ENCODE measurements around the gene KREMEN1. TPM values are rescaled to one million over a fixed set of nuclear protein-coding genes. Genes with fewer than 3 reads are reported as not detected.

The KREMEN1 gene
- total and polyA plus RNA-seq, 3 experiments from 2014 or later: 0.16 to 0.28 TPM; not detected in 1

DNA sequence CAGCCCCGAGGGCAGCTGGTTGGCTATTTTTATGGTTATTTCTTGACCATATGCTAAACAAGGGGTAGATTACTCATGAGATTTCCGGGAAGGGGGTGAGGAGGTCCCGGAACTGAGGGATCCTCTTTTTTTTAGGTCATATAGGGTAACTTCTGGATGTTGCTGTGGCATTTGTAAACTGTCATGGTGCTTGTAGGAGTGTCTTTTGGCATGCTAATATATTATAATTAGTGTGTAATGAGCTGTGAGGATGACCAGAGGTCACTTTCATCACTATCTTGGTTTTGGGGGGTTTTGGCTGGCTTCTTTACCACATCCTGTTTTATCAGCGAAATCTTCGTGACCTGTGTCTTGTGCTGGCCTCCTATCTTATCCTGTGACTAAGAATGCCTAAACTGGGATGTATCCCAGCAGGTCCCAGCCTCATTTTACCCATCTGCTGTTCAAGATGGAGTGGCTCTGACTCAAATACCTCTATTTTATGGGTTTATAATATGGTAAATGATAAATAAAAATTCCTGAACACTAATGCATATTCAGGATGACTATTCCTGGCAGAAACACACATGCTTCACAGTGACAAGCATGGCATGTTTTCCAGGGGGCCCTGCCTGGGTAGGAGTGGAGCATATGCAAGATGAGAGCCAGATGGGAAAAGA is 11.2 kb downstream of the KREMEN1 start:
- H3K27me3 Mint-ChIP-seq: peaks cover 17 to 42% of the 10 kb centered on the region in 2 donors
- no peak overlapping the region for H3K27ac Mint-ChIP-seq
- no peak for DNase-seq
- no peak overlapping the region for H3K27ac ChIP-seq (ENCODE audit: low read depth, low read length)
- no peaks in the 10 kb centered on the region for H3K36me3 Mint-ChIP-seq
- H3K36me3 ChIP-seq (ENCODE audit: insufficient read depth, low read length): no peaks in the 10 kb centered on the region
- H3K9me3 ChIP-seq (ENCODE audit: low read length): no peaks in the 10 kb centered on the region
- H3K4me3 Mint-ChIP-seq: no peak overlapping the region
- POLR2A ChIA-PET: no interaction called here
- no peaks in the 10 kb centered on the region for H3K27me3 ChIP-seq (ENCODE audit: insufficient read depth, low read length, poor library complexity, severe bottlenecking)
- no peaks in the 10 kb centered on the region for H3K9me3 Mint-ChIP-seq
- H3K4me3 ChIP-seq (ENCODE audit: low read length): no peak overlapping the region
- H3K4me1 ChIP-seq (ENCODE audit: insufficient read depth, low read length): no peaks in the 10 kb centered on the region
- no peaks in the 10 kb centered on the region for H3K4me1 Mint-ChIP-seq
- CTCF ChIA-PET: no interaction called here

DNA sequence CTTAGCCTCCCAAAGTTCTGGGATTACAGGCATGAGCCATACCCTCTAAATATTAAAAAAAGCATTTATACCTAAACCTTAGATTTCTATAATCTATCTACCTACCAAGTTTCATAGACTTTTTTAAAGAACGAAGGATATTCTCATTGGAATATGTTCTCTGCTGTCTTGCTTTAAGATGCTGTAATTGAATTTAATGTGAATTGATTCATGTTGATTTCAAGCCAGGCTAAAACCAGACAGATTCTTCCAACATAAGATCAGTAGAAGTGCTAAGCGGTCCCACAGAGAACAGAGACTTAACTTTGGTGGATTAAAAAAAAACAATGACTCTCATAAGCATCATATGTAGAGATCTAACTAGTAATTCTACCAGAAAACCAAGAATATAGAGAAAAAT is 14.2 kb downstream of the KREMEN1 start:
- Histone ChIP-seq H3K9me3 (ENCODE audit: low read length) (no peaks in the 10 kb centered on the region), H3K4me1 (ENCODE audit: insufficient read depth, low read length) (no peaks in the 10 kb centered on the region), H3K36me3 (ENCODE audit: insufficient read depth, low read length) (no peaks in the 10 kb centered on the region), H3K4me3 (ENCODE audit: low read length) (no peak overlapping the region), H3K27ac (ENCODE audit: low read depth, low read length) (no peak overlapping the region), H3K27me3 (ENCODE audit: insufficient read depth, low read length, poor library complexity, severe bottlenecking) (no peaks in the 10 kb centered on the region)
- Mint-ChIP-seq H3K36me3 (no peaks in the 10 kb centered on the region), H3K4me1 (no peaks in the 10 kb centered on the region), H3K27ac (no peak overlapping the region), H3K4me3 (no peak overlapping the region), H3K9me3 (no peaks in the 10 kb centered on the region), H3K27me3 (peaks cover 16 to 39% of the 10 kb centered on the region in 2 donors)
- CTCF ChIA-PET: no interaction called here
- no peak for DNase-seq
- POLR2A ChIA-PET: no interaction called here

DNA sequence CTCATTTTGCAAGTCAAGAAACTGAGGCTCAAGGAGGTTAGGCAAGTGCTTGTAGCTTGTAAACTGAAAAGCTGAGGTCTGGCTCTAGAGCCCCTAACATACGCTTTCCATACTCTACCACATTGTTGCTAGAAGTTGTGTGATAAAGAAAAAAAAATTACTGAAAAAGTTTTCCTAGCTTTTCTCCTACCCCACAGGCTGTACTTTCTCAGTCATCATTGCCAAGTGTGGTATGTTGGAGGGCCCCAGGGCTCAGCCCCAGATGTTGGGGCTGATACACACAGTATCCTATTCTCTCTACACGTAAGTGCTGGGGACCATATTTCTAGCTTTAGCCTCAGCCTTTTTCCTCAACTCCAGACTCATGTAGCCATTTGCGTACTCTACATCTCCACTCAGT is 16.0 kb downstream of the KREMEN1 start:
- Mint-ChIP-seq H3K27ac (no peak overlapping the region), H3K27me3 (peaks cover 16 to 37% of the 10 kb centered on the region in 2 donors), H3K4me1 (no peaks in the 10 kb centered on the region), H3K4me3 (no peak overlapping the region), H3K9me3 (no peaks in the 10 kb centered on the region), H3K36me3 (no peaks in the 10 kb centered on the region)
- H3K4me1 ChIP-seq (ENCODE audit: insufficient read depth, low read length): no peaks in the 10 kb centered on the region
- H3K27ac ChIP-seq (ENCODE audit: low read depth, low read length): no peak overlapping the region
- ChIA-PET POLR2A (no interaction called here), CTCF (no interaction called here)
- H3K9me3 ChIP-seq (ENCODE audit: low read length): no peaks in the 10 kb centered on the region
- H3K4me3 ChIP-seq (ENCODE audit: low read length): no peak overlapping the region
- H3K36me3 ChIP-seq (ENCODE audit: insufficient read depth, low read length): no peaks in the 10 kb centered on the region
- no peak for DNase-seq
- no peaks in the 10 kb centered on the region for H3K27me3 ChIP-seq (ENCODE audit: insufficient read depth, low read length, poor library complexity, severe bottlenecking)

DNA sequence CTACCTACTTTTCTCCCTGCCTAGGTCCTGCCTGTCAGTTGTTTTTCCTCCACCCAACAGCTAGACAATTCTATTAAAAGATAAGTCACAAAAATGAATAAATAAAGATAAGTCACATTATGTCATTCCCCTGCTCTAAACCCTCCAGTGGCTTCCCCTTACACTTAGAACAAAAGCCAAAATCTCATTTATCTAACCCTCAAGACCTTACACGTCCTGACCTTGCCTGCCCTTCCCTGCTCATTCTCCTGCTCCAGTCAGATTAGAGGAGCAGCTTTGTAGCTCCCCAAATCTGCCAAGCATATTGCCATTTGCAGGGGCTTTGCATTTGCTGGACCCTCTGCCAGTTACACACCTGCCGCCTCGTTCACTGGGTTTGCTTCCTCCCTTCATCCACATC is 16.7 kb downstream of the KREMEN1 start:
- Histone ChIP-seq H3K9me3 (ENCODE audit: low read length) (no peaks in the 10 kb centered on the region), H3K4me3 (ENCODE audit: low read length) (no peak overlapping the region), H3K4me1 (ENCODE audit: insufficient read depth, low read length) (no peaks in the 10 kb centered on the region), H3K27me3 (ENCODE audit: insufficient read depth, low read length, poor library complexity, severe bottlenecking) (no peaks in the 10 kb centered on the region), H3K27ac (ENCODE audit: low read depth, low read length) (no peak overlapping the region), H3K36me3 (ENCODE audit: insufficient read depth, low read length) (no peaks in the 10 kb centered on the region)
- CTCF ChIA-PET: no interaction called here
- POLR2A ChIA-PET: no interaction called here
- Mint-ChIP-seq H3K27ac (no peak overlapping the region), H3K27me3 (peaks cover 20 to 35% of the 10 kb centered on the region in 2 donors), H3K4me3 (no peak overlapping the region), H3K4me1 (no peaks in the 10 kb centered on the region), H3K9me3 (no peaks in the 10 kb centered on the region), H3K36me3 (no peaks in the 10 kb centered on the region)
- no peak for DNase-seq

DNA sequence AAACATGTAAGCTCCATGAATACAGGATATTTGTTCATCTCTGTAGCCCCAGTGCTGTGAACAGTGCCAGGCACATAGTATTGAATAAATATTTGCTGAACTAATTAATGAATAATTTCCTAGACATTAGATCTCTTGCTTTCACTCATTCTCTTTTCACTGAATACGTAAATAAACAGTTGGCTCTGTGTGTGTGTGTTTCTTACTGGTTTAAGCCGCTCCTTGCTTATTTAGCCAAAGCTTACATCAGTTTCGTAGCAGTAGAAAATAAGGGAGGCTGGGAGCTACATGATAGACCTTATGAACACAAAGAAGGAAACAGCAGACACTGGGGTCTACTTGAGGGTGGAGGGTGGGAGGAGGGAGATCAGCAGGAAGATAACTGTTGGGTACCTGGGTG is 17.2 kb downstream of the KREMEN1 start:
- Mint-ChIP-seq H3K27me3 (peaks cover 18 to 35% of the 10 kb centered on the region in 2 donors), H3K9me3 (no peaks in the 10 kb centered on the region), H3K27ac (no peak overlapping the region), H3K36me3 (no peaks in the 10 kb centered on the region), H3K4me3 (no peak overlapping the region), H3K4me1 (no peaks in the 10 kb centered on the region)
- Histone ChIP-seq H3K9me3 (ENCODE audit: low read length) (no peaks in the 10 kb centered on the region), H3K4me3 (ENCODE audit: low read length) (no peak overlapping the region), H3K27ac (ENCODE audit: low read depth, low read length) (no peak overlapping the region), H3K27me3 (ENCODE audit: insufficient read depth, low read length, poor library complexity, severe bottlenecking) (no peaks in the 10 kb centered on the region), H3K4me1 (ENCODE audit: insufficient read depth, low read length) (no peaks in the 10 kb centered on the region), H3K36me3 (ENCODE audit: insufficient read depth, low read length) (no peaks in the 10 kb centered on the region)
- DNase-seq: no peak
- CTCF ChIA-PET: no interaction called here
- POLR2A ChIA-PET: no interaction called here

DNA sequence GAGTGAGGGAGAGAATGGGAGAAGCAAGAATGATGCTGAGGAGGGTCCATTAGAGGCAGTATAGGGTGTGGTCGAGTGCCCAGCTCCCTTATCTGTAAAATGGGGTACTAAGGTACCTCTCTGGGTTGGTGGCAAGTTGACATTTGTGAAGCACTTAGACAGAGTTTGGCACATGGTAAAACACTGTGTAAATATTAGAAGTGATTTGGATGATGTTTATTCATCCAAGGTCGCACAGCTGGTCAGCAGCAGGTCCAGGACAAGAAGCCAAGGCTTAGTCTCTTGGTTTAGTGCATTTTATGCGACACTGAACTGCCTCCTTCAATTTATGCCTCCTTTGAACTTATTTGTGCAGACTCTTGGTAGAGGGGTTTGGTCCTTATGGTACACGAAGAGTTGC is 19.4 kb downstream of the KREMEN1 start:
- Histone ChIP-seq H3K27ac (ENCODE audit: low read depth, low read length) (no peak overlapping the region), H3K36me3 (ENCODE audit: insufficient read depth, low read length) (no peaks in the 10 kb centered on the region), H3K4me3 (ENCODE audit: low read length) (no peak overlapping the region), H3K27me3 (ENCODE audit: insufficient read depth, low read length, poor library complexity, severe bottlenecking) (no peaks in the 10 kb centered on the region), H3K9me3 (ENCODE audit: low read length) (no peaks in the 10 kb centered on the region), H3K4me1 (ENCODE audit: insufficient read depth, low read length) (no peaks in the 10 kb centered on the region)
- Mint-ChIP-seq H3K4me1 (no peaks in the 10 kb centered on the region), H3K27ac (no peak overlapping the region), H3K4me3 (no peak overlapping the region), H3K27me3 (peaks cover 16 to 29% of the 10 kb centered on the region in 2 donors), H3K9me3 (no peaks in the 10 kb centered on the region), H3K36me3 (no peaks in the 10 kb centered on the region)
- ChIA-PET POLR2A (no interaction called here), CTCF (no interaction called here)
- DNase-seq: no peak

DNA sequence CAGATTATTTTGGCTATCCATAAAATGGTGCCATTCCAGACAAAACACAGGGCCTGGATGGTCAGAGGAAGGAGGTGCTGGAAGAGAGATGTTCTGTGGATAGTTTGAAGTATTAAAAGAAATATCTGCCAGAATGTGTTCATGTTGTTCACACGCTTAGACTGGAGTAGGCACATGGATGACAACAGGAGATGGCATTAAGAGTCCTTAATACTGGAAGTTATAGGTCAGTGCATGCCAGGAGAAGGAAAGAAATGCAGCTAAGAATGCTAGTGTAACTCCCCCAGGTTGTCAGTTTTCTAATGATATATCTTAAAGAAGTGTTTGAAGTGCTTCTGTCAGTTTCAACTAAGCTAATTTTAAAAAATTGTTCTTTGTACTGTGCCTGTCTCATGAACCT is 20.2 kb downstream of the KREMEN1 start:
- Mint-ChIP-seq H3K4me3 (no peak overlapping the region), H3K4me1 (no peaks in the 10 kb centered on the region), H3K36me3 (no peaks in the 10 kb centered on the region), H3K27ac (no peak overlapping the region), H3K9me3 (no peaks in the 10 kb centered on the region), H3K27me3 (peaks cover 17 to 27% of the 10 kb centered on the region in 2 donors)
- Histone ChIP-seq H3K27me3 (ENCODE audit: insufficient read depth, low read length, poor library complexity, severe bottlenecking) (no peaks in the 10 kb centered on the region), H3K9me3 (ENCODE audit: low read length) (no peaks in the 10 kb centered on the region), H3K4me1 (ENCODE audit: insufficient read depth, low read length) (no peaks in the 10 kb centered on the region), H3K4me3 (ENCODE audit: low read length) (no peak overlapping the region), H3K27ac (ENCODE audit: low read depth, low read length) (no peak overlapping the region), H3K36me3 (ENCODE audit: insufficient read depth, low read length) (no peaks in the 10 kb centered on the region)
- POLR2A ChIA-PET: no interaction called here
- no peak for DNase-seq
- CTCF ChIA-PET: no interaction called here

DNA sequence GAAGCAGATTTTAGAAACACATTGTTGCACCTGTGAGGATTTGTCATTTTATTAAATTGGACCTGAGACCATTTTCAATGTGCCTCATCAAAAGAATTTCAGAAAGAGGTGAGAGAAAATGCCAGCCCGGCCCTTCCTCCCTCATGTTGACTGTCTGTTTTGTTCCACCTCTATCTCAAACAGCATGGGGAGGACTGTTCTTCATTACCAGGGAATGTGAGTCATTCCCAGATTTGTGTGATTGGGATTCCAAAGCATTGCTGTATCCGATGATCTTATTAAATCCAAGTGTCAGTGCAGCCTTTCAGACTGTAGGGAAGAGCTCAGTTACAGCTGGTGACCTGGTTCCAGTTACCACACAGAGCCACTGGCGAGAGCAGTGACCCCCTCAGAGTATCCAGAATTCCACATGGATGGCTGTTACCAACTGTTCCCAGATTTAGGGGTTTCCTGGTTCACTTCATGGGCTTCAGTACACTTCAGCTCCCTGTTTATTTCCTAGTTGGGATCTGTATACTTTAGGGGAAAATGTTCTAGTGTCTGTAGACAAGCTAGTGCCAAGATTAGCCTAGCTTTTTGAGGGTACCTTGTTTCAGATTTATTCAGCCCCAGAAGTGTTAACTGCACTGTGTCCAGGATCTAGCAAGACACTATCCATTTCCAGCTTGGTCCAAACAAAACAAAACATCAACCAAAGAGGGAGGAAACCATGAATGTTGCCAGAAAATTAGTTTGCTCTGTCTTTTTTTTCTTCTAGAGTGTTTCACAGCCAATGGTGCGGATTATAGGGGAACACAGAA is 20.9 kb downstream of the KREMEN1 start:
- Mint-ChIP-seq H3K4me1 (no peaks in the 10 kb centered on the region), H3K36me3 (no peaks in the 10 kb centered on the region), H3K27ac (no peak overlapping the region), H3K27me3 (peaks cover 17 to 28% of the 10 kb centered on the region in 2 donors), H3K4me3 (no peak overlapping the region), H3K9me3 (no peaks in the 10 kb centered on the region)
- POLR2A ChIA-PET: no interaction called here
- no peaks in the 10 kb centered on the region for H3K36me3 ChIP-seq (ENCODE audit: insufficient read depth, low read length)
- H3K4me3 ChIP-seq (ENCODE audit: low read length): no peak overlapping the region
- no peak for DNase-seq
- H3K27me3 ChIP-seq (ENCODE audit: insufficient read depth, low read length, poor library complexity, severe bottlenecking): no peaks in the 10 kb centered on the region
- H3K4me1 ChIP-seq (ENCODE audit: insufficient read depth, low read length): no peaks in the 10 kb centered on the region
- CTCF ChIA-PET: no interaction called here
- H3K9me3 ChIP-seq (ENCODE audit: low read length): no peaks in the 10 kb centered on the region
- no peak overlapping the region for H3K27ac ChIP-seq (ENCODE audit: low read depth, low read length)
